Glutamatergic neuron (in vitro differentiated cells): ENCODE results near the gene NRXN3. TPM values are rescaled to one million over a fixed set of nuclear protein-coding genes. Genes with fewer than 3 reads are reported as not detected.

Experiments used
- DNase-seq: peaks from one replicate; pipeline ENCODE4 v3.0.0; 2022
- H3K27ac Mint-ChIP-seq: one replicate; pipeline ENCODE4 v1.8.0; 2020; ENCODE audit warnings: mild to moderate bottlenecking, mixed read lengths, inconsistent platforms; ENCODE audit not compliant: unreplicated experiment
- H3K27me3 Mint-ChIP-seq: one replicate; pipeline ENCODE4 v1.8.0; 2020; ENCODE audit warnings: mild to moderate bottlenecking, moderate library complexity, mixed read lengths, inconsistent platforms; ENCODE audit not compliant: unreplicated experiment
- H3K36me3 Mint-ChIP-seq: one replicate; pipeline ENCODE4 v1.8.0; 2020; ENCODE audit warnings: mild to moderate bottlenecking, mixed read lengths, inconsistent platforms; ENCODE audit not compliant: unreplicated experiment
- H3K4me1 Mint-ChIP-seq: one replicate; pipeline ENCODE4 v1.8.0; 2020; ENCODE audit warnings: mild to moderate bottlenecking, low read depth, mixed read lengths, inconsistent platforms; ENCODE audit not compliant: unreplicated experiment
- H3K4me3 Mint-ChIP-seq: one replicate; pipeline ENCODE4 v1.8.0; 2020; ENCODE audit warnings: mild to moderate bottlenecking, mixed read lengths, inconsistent platforms; ENCODE audit not compliant: unreplicated experiment
- H3K9me3 Mint-ChIP-seq: one replicate; pipeline ENCODE4 v1.8.0; 2020; ENCODE audit warnings: mild to moderate bottlenecking, moderate library complexity, mixed read lengths, inconsistent platforms; ENCODE audit not compliant: unreplicated experiment
- total RNA-seq: library from RNA; stranded (reverse); fragmentation: NEBNext Ultra II Directional; extraction: Animal tissue kit (Norgen Biotek cat#: 25700); gene quantifications from one replicate; pipeline ENCODE4 v1.2.1, GENCODE V29; 2021; ENCODE audit not compliant: unreplicated experiment
- TF ChIP-seq, protein P1 (sequence below): fragments of 200-600 bp; sonication (generic); IDR thresholded peaks from one replicate; pipeline ENCODE4 v1.5.0; 2021; ENCODE audit not compliant: partially characterized antibody, unreplicated experiment

Gene NRXN3
- total RNA-seq, 1 donor from 2014 or later, result 1.2 TPM

DNA sequence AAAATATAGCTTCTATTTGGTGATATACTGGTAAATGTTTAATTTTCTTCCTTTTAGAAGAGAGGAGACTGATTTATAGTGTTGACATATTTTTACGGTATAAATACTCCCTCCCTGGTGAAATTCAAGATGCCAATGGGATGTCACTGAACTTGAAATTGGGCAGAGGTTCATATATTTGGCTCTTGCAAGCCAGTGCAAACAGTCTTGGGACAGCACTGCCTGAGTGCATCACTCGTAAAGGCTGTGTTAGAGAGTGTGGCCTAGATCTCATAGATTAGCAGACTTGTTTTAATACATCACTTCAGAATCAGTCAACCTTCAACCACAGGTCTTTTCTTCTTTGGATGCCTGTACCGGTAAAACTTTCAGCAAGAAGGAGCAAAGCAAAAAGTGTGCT is 681.0 kb downstream of the NRXN3 start:
- Mint-ChIP-seq H3K27ac (no peak overlapping the region), H3K27me3 (peaks cover 1% of the 10 kb centered on the region), H3K9me3 (no peaks in the 10 kb centered on the region), H3K4me3 (no peak overlapping the region), H3K4me1 (no peaks in the 10 kb centered on the region), H3K36me3 (no peaks in the 10 kb centered on the region)
- TF ChIP-seq, protein P1, sequence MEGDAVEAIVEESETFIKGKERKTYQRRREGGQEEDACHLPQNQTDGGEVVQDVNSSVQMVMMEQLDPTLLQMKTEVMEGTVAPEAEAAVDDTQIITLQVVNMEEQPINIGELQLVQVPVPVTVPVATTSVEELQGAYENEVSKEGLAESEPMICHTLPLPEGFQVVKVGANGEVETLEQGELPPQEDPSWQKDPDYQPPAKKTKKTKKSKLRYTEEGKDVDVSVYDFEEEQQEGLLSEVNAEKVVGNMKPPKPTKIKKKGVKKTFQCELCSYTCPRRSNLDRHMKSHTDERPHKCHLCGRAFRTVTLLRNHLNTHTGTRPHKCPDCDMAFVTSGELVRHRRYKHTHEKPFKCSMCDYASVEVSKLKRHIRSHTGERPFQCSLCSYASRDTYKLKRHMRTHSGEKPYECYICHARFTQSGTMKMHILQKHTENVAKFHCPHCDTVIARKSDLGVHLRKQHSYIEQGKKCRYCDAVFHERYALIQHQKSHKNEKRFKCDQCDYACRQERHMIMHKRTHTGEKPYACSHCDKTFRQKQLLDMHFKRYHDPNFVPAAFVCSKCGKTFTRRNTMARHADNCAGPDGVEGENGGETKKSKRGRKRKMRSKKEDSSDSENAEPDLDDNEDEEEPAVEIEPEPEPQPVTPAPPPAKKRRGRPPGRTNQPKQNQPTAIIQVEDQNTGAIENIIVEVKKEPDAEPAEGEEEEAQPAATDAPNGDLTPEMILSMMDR, result no peak
- DNase-seq, result no peak

DNA sequence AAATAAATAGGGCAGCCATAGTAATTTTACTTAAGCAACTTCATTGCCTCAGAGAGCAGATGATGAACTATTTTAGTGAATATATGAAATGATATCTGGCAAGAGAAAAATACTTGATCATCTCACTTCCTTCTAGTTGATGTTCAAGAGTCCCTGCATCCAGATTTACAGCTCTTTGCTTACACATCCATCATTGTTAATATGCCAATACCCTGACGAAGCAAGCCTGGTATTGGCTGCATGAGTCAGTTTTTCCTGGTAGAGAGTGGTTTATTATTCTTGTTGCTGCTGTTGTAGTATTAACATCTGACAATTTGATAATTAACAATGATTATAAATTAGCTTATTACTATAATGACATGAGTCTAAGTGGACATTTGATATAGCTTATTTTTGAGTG is 681.9 kb downstream of the NRXN3 start:
- TF ChIP-seq, protein P1, result no peak
- DNase-seq, result no peak
- no peaks in the 10 kb centered on the region for H3K9me3 Mint-ChIP-seq
- H3K27ac Mint-ChIP-seq, result no peak overlapping the region
- peaks cover 1% of the 10 kb centered on the region for H3K27me3 Mint-ChIP-seq
- no peak overlapping the region for H3K4me3 Mint-ChIP-seq
- no peaks in the 10 kb centered on the region for H3K36me3 Mint-ChIP-seq
- H3K4me1 Mint-ChIP-seq, result no peaks in the 10 kb centered on the region

DNA sequence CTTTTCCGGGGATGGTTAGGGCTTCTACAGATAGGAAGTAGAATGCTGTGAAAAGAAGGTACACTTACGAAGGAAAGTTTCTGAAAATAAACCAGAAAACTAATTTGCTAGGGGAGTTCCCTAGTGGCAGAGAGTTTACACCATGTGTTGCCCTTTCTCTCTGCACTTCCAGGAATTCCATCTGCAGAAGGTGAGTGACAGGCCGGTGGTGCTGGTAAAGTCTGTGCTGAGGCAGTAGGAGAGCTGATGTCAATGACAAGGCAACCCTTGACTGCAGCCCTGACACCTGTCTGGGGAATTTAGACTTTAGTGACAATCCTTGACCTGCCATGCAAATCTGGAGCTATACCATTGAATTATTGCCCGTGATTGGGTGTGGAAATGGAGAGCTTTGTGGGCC is 687.8 kb downstream of the NRXN3 start:
- H3K4me3 Mint-ChIP-seq, result no peak overlapping the region
- H3K36me3 Mint-ChIP-seq, result no peaks in the 10 kb centered on the region
- no peaks in the 10 kb centered on the region for H3K27me3 Mint-ChIP-seq
- no peak for DNase-seq
- TF ChIP-seq, protein P1, result no peak
- H3K9me3 Mint-ChIP-seq, result no peaks in the 10 kb centered on the region
- no peak overlapping the region for H3K27ac Mint-ChIP-seq
- no peaks in the 10 kb centered on the region for H3K4me1 Mint-ChIP-seq

DNA sequence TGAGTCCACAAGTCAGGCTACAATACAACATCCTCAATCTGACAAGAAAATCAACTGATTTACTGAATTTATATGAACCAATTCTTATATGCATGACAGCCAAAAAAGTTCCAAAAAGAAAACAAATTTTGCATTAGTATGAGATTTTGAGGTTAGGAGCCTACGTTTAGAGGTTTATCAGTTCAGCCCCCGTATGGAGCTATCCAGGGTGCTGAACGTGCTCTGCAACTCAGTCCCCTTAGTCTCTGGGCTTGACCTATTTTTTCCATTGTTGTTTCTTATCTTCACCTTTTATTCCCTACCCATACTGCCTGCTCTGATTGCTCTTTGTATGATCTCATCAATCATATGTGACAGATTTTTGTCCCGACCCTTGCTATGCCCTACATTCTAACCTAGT is 693.0 kb downstream of the NRXN3 start:
- no peaks in the 10 kb centered on the region for H3K27me3 Mint-ChIP-seq
- DNase-seq, result no peak

DNA sequence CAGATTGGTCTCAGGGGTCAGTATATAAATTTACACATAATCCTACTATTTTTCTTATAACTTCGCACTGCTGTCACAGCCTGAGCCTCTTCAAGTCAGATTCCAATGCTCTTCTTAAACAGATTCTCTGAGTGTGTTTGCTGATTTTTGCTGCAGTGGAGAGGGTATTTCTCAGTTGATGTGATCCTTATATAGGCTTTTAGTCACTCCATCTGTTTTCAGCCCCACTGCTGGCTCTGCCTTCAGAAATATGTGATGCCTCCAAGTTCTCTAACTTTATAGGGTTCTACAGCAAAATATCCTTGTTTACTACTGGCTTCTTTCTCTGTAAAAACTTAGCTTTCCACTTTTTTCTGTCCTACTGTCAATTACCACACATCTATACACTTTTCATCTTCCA is 702.7 kb downstream of the NRXN3 start:
- Mint-ChIP-seq H3K9me3 (no peaks in the 10 kb centered on the region), H3K4me1 (no peaks in the 10 kb centered on the region), H3K4me3 (no peak overlapping the region), H3K36me3 (no peaks in the 10 kb centered on the region), H3K27ac (no peak overlapping the region), H3K27me3 (no peaks in the 10 kb centered on the region)
- TF ChIP-seq, protein P1, result no peak
- DNase-seq, result no peak

More for the DNA sequence above, 693.0 kb downstream of the NRXN3 start:
- TF ChIP-seq, protein P1, result no peak
- Mint-ChIP-seq H3K4me1 (no peaks in the 10 kb centered on the region), H3K36me3 (no peaks in the 10 kb centered on the region), H3K9me3 (no peaks in the 10 kb centered on the region), H3K27ac (no peak overlapping the region), H3K4me3 (no peak overlapping the region)
